ENCODE results near the gene KIF4B.
"Not testable (repeated sequence)": the region's sequence is repeated elsewhere in the genome, so short reads cannot be mapped to it uniquely, and the experiment has no call there.

Gene KIF4B, protein sequence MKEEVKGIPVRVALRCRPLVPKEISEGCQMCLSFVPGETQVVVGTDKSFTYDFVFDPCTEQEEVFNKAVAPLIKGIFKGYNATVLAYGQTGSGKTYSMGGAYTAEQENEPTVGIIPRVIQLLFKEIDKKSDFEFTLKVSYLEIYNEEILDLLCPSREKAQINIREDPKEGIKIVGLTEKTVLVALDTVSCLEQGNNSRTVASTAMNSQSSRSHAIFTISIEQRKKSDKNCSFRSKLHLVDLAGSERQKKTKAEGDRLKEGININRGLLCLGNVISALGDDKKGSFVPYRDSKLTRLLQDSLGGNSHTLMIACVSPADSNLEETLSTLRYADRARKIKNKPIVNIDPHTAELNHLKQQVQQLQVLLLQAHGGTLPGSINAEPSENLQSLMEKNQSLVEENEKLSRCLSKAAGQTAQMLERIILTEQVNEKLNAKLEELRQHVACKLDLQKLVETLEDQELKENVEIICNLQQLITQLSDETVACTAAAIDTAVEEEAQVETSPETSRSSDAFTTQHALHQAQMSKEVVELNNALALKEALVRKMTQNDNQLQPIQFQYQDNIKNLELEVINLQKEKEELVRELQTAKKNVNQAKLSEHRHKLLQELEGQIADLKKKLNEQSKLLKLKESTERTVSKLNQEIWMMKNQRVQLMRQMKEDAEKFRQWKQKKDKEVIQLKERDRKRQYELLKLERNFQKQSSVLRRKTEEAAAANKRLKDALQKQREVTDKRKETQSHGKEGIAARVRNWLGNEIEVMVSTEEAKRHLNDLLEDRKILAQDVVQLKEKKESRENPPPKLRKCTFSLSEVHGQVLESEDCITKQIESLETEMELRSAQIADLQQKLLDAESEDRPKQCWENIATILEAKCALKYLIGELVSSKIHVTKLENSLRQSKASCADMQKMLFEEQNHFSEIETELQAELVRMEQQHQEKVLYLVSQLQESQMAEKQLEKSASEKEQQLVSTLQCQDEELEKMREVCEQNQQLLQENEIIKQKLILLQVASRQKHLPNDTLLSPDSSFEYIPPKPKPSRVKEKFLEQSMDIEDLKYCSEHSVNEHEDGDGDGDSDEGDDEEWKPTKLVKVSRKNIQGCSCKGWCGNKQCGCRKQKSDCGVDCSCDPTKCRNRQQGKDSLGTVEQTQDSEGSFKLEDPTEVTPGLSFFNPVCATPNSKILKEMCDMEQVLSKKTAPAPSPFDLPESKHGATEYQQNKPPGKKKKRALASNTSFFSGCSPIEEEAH

DNA sequence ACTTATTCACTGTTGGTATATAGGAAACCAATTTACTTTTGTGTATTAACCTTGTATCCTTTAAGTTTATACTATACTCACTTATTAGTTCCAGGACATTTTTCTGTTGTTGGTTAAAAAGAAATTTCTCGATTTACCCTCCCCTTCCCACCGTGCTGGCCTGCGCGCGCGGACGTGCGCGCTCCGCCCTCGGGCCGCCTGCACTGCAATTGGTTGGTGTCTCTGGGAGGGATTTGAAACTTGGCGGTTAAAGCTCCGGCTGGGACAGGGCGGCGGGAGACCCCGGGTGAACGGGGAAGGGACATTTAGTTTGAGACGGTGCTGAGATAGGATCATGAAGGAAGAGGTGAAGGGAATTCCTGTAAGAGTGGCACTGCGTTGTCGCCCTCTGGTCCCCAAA is at the start of gene KIF4B:
Gene KIF4B, plus strand, starts transcription at position 230 of the 400 bp plus-strand sequence. Its CDS starts 105 bp downstream, at position 335.
- DNase-seq, result no peak

DNA sequence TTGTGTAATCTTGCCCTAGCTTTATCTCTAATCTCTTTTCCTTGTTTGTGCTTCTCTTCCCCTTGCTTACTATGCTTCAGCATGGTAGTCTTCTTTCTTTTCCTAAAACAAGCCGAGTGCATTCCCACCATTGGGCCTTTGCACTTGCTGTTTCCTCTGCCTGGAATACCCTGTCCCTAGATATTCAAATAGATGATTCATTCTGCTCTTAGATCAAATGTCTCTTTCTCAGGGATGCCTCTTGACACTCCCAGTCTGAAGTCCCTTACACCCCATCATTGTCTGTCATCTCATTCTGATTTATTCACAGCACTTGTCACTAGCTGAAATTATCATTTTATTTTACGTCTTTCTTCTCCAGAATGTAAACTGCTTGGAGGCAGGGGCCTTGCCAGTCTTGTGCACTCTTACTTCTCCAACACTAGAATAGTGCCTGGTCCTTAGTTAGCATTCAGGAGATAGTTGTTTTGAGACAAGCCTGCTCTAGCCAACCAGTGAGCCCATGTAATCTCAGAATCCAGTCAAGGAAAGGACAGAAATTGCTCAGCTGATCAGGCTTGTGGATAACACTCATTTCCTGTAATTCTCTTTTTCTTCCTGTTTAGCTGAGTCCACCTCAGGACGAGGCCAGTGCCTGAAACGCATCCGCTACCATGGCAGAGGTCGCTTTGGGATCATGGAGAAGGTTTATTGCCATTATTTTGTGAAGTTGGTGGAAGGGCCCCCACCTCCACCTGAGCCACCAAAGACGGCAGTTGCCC is 47.3 kb upstream of the KIF4B start:
- no peak for DNase-seq

DNA sequence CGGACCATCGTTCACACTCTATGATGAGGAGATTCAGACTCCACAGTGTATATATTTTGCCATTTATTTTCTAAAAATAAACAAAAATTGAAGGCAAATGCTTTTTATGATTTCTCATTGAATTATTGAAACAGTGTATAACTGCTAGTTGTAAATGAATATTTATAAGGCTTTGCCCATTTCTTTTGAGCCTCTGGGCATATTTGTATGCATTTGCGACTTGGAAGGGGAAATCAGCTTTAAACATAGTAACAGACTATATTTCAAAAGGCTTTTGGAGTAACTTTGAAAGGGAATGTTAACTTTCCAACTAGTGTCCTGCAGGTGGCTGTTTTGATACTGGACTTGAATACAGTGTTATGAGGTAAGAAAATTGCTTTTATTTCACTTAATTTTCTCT is 46.7 kb upstream of the KIF4B start:
- DNase-seq, result no peak

DNA sequence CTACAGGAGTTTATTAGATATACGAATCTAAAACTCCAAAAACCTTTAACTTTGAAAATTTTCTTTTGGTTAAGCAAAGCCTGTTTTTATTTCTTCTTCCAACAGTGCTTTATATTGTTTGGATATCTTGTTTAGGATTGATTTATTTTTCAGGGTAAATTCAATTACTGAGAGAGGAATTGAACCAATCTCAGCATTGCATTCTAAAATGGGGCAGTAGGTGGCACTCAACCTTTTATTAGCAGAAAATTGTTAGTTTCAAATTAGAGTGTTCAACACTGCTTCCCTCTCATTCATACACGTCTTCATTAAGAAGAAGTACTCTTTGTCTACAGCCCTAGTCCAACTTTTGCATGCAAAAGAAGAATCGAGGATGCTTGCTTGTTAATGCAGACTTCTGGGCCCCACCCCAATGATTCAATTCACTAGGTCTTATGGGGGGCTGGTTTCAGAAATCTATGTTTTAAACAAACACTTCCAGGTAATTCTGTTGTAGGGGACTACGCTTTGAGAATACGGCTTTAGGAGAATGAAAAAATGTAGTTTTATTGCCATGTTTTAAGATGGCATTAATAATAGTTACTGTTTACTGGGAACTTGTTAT is 46.0 kb upstream of the KIF4B start:
- DNase-seq, result no peak

DNA sequence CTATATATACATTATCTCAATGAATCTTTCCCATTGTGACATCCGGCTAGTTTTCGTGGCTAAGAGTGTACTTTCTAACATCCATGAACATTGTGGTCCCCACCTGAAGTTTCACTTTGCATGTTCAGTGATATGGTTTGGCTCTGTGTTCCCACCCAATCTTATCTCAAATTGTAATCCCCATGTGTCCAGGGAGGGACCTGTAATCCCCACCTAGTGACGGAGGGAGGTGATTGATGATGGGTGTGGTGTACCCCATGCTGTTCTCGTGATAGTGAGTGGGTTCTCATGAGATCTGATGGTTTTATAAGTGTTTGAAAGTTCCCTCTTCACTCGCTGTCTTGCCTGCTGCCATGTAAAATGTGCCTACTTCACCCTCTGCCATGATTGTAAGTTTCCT is 44.6 kb upstream of the KIF4B start:
- no peak for DNase-seq

DNA sequence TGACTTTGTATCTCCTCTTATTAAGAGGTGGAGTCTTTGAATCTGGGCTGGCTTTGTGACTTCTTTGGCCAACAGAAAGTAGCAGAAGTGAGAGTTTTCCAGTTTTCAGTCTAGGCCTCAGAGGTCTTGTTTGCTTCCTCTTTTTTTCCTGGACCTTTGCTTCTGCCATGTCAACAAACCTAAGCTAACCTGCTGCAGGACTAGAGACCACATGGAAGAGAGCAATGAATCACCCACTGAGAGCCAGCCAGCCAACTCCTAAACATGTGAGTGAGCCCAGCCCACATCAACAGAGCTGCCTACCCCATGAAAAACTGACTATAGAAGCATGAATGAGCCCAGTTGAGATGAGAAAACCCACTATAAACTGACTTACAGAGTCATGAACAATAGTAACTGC is 42.8 kb upstream of the KIF4B start:
- no peak for DNase-seq

DNA sequence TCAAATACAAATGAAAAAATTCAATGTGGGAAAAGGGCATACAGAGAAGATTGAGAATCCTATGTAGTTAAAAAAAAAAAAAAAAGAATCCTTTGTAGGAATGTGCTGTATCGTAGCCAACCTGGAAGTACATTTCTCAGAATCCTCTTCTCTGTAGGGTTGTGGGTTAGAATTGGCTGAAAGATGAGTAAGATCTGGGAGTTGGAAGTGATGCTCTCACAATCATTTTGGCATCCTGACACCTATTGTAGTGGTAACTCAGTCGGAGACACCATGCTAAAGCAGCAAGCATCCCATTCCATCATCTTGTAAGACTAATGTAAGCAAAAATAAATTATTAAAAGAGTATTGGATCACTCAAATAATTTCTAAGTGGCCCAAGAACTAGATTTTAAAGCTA is 42.1 kb upstream of the KIF4B start:
- no peak for DNase-seq

DNA sequence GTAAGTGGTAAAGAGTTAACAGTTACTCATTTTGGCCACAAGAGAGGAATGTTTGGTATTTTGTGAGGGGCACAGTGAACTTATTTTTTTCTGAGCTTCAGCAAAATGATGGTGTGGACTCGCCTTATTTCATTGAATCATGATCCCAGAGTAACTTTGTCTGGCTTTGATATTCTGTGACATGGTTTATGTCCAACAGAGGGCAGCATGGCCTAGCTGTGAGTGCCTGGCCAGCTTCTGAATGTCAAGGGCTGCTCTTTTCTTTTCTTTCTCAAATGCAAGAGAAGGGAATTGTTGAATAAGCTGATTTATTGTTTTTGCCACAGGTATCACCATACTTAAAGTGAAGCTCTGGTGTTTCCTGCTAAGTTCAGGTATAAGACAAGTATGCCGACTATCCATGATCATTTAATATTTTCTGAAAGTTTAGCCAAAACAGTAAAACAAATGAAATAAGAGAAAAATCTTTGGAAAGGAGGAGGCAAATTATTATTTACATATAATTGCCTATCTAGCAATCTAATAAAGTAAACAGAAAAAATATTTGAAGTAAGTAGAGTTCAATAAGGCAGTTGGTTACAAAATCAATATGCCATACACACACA is 41.0 kb upstream of the KIF4B start:
- DNase-seq, result no peak

DNA sequence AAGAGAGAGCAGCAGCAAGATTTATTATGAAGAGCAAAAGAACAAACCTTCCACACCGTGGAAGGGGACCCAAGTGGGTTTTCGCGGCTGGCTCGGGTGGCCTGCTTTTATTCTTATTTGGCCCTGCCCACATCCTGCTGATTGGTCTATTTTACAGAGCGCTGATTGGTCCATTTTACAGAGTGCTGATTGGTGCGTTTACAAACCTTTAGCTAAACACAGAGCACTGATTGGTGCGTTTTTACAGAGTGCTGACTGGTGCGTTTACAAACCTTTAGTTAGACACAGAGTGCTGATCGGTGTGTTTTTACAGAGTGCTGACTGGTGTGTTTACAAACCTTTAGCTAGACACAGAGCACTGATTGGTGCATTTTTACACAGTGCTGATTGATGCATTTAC is 37.5 kb upstream of the KIF4B start:
- DNase-seq, result not testable (repeated sequence)

DNA sequence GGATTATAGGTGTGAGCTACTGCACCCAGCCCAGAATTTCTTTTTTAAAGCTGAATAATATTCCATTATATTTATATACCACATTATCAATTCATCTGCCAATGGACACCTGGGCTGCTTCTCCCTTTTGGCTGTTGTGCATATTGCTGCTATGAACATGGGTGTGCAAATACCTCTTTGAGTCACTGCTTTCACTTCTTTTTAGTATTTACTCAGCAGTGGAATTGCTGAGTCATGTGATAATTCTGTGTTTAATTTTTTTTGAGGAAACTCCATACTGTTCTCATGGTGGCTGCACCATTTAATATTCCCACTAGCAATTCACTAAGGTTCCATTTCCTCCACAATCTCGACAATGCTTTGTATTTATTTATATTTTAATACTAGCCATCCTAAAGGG is 36.1 kb upstream of the KIF4B start:
- DNase-seq, result no peak

DNA sequence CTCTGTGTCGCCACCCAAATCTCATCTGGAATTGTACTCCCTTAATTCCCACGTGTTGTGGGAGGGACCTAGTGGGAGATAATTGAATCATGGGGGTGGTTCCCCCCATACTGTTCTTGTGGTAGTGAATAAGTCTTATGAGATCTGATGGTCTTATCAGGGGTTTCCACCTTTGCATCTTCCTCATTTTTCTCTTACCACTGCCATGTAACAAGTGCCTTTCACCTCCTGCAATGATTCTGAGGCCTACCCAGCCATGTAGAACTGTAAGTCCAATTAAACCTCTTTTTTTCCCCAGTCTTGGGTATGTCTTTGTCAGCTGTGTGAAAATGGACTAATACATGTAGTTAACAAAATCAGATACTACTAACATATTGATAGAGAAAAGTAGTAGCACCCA is 35.3 kb upstream of the KIF4B start:
- not testable (repeated sequence) for DNase-seq

DNA sequence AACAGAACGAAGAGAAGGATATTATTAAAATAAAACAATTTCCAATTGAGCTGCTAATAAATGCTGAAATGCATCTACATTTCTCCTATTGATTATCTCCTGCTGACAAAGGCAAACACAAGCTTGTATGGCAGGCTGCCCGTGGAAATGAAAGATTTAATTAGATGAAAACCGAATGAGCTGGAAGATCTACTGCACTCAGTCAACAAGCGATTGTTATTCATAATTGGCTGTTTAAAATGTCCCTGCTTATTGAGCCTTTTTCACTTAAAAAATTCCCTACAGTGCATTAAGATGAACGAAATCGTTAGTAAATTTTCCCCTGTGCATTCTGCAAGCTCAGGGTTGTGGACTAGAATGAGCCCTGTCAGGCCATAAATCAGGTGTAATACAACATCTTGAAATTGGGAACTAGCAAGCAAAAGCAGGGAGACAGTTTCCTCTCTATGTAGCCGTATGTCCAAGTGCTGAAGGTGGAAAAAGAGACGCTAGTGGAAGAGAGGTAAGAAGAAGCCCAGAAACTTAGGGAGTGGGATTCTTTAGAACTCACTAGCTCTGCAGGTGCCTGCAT is 28.5 kb upstream of the KIF4B start:
- no peak for DNase-seq

DNA sequence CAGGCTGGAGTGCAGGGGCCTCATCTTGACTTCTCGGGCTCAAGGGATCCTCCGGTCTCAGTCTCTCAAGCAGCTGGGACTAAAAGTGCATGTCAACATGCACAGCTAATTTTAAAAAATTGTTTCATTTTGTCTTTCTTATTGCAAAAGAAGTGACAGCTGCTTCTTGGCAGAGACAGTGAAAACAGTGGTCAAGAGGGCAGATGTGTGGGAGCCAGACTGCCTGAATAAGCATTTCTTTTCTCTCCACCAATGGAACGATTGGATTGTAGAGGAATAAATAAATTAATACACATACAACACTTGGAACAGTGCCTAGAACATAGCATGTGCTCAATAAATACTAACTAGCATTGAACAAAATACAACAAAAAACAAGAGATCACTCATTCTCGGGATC is 27.4 kb upstream of the KIF4B start:
- no peak for DNase-seq

DNA sequence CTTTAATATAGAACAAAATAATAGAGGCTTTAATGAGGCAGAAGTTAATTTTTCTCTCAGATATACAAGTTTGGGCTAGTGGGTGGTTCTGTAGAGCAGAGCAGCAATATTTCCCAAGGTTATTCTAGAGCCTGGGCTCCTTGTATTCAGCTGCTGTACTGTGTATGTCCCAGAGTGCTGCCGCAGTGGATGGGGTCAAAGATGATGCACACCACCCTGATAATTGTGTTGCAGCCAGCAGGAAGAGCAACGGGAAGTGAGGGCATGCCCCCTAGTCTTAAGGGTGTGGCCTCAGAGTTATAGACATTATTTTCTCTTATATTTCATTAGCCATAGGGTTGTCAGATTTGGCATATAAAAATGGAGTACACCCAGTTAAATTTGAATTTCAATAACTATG is 23.9 kb upstream of the KIF4B start:
- no peak for DNase-seq

DNA sequence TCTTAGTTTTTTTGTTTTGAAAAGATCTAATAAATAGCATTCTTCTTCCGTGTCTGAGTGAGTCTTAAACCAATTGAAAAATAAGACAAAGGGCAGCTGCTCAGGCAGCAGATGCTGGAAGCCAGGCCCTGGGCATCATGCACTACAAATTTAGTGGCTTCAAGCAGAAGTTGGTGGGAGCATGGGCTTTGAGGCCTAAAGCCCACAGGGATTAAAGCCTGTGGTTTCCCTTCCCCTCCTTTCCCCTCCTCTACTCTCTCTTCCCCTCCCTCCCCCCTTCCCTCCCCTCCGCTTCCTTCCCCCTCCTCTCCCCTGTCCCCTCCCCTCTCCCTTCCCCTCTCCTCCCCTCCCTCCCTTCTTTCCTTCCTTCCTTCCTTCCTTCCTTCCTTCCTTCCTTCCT is 20.1 kb upstream of the KIF4B start:
- DNase-seq, result no peak

DNA sequence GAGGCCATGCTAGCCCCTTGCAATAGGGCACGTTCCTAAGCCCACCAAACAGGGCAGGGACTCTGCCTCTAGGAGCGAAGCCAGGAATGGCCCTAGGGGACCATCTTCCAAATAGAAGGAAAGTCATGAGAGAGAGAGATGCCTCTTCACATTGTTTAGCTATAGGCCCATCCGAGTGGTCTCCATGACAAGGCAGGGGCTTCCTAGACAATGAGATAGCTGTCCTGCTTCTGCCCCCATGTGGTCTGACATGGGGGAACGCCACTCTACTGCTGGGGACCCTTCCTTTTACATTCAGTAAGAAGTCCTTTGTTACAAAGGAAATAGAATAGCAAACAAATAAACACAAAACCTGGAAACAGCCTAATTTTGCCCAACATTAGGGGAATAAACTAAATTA is 17.9 kb upstream of the KIF4B start:
- no peak for DNase-seq

DNA sequence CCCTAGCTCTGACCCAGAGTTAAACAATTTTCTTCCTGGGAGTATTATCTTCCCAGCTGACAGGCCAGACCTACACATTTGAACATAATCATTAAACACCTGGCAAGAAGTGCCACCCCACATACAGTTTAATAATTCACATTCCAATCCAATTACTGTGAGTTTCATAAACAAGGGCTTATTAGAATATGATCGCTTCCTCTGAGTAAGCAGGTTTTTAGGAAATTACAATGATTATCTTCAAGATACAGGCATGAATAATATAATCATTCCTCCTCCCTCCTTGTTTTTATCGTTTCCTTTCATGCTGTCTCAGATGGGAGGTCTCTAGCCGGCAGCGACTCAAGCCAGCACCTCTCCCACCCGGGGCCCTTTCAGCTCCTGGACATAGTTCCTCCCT is 15.8 kb upstream of the KIF4B start:
- DNase-seq, result no peak

DNA sequence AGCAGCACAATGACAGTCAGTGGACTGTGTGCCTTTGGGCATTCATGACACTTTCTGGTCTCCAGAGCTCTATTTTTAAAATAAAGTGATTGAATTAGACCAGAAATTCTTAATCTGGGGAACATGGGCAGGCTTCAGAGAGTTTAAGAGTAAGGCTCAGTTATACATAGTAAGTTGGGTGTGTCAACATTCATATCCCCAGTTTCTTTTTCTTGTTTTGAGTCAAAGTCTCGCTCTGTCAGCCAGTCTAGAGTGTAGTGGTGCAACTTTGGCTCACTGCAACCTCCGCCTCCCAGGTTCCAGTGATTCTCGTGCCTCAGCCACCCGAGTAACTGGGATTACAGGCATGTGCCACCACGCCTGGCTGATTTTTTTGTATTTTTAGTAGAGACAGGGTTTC is 13.7 kb upstream of the KIF4B start:
- DNase-seq, result no peak

DNA sequence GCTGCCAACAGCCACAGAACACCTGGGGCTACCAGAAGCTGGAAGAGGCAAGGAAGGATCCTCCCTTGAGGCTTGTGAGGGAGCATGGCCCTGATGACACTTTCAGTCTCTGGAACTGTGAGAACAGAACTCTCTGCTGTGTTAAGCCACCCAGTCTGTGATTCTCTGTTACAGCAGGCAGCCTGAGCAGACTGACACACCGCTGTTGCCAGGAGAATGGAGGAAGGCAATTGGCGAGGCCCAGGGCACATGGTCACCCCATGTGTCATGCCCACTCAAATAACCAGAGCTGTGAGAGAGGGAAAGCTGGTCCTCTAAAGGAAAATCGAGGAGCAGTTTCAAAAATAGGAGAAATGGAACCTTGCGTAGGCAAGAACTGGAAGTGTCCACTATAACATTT is 12.0 kb upstream of the KIF4B start:
- no peak for DNase-seq

DNA sequence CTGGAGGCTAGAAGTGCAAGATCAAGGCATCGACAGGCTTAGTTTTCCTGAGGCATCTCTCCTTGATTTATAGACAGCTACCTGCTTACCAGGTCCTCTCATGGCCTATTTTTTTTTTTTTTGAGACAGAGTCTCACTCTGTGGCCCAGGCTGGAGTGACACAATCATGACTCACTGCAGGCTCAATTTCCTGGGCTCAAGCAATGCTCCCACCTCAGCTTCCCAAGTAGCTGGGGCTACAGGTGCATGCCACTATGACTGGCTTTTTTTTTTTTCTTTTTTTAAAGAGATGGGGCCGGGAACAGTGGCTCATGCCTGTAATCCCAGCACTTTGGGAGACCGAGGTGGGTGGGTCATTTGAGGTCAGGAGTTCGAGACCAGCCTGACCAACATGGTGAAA is 10.8 kb upstream of the KIF4B start:
- not testable (repeated sequence) for DNase-seq

DNA sequence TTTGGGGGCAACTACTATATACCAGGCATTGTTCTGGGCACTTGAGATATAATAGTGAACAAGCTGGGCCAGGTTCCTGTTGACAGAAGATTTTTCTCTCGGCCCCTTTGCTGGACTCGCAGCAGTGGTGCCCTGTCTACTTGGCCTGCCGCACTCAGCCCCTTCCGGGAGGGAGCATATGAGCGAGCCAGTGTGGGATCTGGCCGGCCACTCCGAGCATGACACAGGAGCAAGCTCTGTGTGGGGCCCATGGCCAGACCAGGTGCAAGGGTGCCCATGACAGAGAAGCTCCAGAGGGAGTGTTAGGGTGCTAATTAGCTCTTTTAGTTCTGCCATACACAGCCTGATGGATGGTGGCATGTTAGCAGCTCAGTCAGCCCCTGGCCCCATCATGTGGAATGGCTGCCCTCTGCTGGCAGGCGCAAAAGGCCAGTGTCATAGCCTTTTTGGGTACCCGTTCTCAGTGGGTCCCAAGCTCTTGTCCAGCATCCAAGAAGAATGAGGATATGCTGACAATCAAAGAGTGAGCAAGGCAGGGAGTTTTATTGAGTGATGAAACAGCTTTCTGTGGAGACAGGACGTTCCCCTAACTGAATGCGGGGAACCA is 9.3 kb upstream of the KIF4B start:
- no peak for DNase-seq
